Measurements from ENCODE around the gene PHF20. TPM values are rescaled to one million over a fixed set of nuclear protein-coding genes. Genes with fewer than 3 reads are reported as not detected.

The PHF20 gene
- total RNA-seq, 4 donors from 2014 or later: 28.0 to 51.7 (median 35.2) TPM

DNA sequence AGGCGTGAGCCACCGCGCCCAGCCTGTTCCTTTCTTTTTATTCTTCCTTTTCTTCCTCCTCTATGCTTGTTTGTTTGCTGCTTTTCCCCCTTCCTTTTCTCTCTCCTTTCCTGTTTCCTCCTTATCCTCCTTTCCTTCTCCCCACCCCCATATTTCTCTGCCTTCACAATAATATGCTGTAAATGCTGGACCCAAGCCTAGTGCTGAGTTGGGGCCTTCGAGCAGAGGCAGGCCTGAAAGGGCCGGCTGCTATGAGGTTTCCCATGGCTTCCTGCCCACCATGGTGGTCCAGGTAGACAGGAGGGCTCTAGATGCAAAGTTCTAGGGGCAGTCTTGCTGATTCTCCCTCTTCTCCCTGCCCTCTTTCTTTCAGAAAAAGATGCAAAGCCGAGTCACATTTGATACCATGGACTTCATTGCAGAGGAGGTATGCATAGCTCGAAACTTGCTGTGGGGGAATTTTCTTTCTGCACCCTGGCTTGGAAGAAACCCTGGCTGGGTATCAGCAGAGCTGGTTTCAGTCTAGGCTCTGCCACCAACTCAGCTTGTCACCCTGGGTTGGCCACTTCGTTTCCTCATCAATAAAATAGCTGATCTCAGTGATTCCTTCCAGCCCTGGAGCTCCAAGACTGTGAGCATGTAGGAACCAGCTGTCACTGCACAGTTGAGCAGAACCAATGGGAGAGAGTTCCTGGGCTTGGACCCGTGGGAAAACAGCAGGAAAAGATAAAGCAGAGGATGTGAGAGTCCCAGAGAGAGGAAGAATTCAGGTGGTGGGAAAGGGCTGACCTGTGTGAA is 204.0 kb downstream of the PHF20 start:
- H3K9me3 ChIP-seq: no peaks in the 10 kb centered on the region
- H3K4me1 ChIP-seq: no peaks in the 10 kb centered on the region
- no peak for TF ChIP-seq POLR2A (IDR thresholded peaks at IDR 0.05)
- TF ChIP-seq, protein P1, sequence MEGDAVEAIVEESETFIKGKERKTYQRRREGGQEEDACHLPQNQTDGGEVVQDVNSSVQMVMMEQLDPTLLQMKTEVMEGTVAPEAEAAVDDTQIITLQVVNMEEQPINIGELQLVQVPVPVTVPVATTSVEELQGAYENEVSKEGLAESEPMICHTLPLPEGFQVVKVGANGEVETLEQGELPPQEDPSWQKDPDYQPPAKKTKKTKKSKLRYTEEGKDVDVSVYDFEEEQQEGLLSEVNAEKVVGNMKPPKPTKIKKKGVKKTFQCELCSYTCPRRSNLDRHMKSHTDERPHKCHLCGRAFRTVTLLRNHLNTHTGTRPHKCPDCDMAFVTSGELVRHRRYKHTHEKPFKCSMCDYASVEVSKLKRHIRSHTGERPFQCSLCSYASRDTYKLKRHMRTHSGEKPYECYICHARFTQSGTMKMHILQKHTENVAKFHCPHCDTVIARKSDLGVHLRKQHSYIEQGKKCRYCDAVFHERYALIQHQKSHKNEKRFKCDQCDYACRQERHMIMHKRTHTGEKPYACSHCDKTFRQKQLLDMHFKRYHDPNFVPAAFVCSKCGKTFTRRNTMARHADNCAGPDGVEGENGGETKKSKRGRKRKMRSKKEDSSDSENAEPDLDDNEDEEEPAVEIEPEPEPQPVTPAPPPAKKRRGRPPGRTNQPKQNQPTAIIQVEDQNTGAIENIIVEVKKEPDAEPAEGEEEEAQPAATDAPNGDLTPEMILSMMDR (IDR thresholded peaks at IDR 0.05): no peak
- no peak overlapping the region for H3K4me3 ChIP-seq (replicated peaks in 1 of 3)
- intact Hi-C loops (cut with DNase I): no loop called here
- DNase-seq: no peak
- no peaks in the 10 kb centered on the region for H3K36me3 ChIP-seq
- H3K27ac ChIP-seq: no peak overlapping the region
- H3K27me3 ChIP-seq: no peaks in the 10 kb centered on the region
- WGBS, 2 donors: 76 to 78% methylated on average over 9 of the region's 9 CpGs

- intact Hi-C loops (cut with DNase I): no loop called here
- 85 to 92% methylated on average over 9 of the region's 9 CpGs for WGBS, 2 donors
- no peak for DNase-seq
- H3K27me3 ChIP-seq: no peaks in the 10 kb centered on the region
- H3K9me3 ChIP-seq: no peaks in the 10 kb centered on the region
- no peak overlapping the region for H3K27ac ChIP-seq
- H3K36me3 ChIP-seq: no peaks in the 10 kb centered on the region
- H3K4me3 ChIP-seq (replicated peaks in 1 of 3): no peak overlapping the region
- TF ChIP-seq, protein P1 (IDR thresholded peaks at IDR 0.05): no peak
- no peaks in the 10 kb centered on the region for H3K4me1 ChIP-seq
These were observed 206.3 kb downstream of the PHF20 start for GRCh38 chr20:35978041-35978513.

GRCh38 chr20:35979544-35979943 is 207.7 kb downstream of the PHF20 start:
- Histone ChIP-seq H3K27me3 (no peaks in the 10 kb centered on the region), H3K4me3 (replicated peaks in 1 of 3) (no peak overlapping the region), H3K4me1 (no peaks in the 10 kb centered on the region), H3K27ac (no peak overlapping the region), H3K36me3 (no peaks in the 10 kb centered on the region), H3K9me3 (no peaks in the 10 kb centered on the region)
- intact Hi-C loops (cut with DNase I): no loop called here
- no peak for DNase-seq
- WGBS, 2 donors: 64 to 79% methylated on average over 5 of the region's 5 CpGs
- TF ChIP-seq POLR2A (IDR thresholded peaks at IDR 0.05): no peak
- TF ChIP-seq, protein P1 (IDR thresholded peaks at IDR 0.05): no peak

- no peak overlapping the region for H3K27ac ChIP-seq
- WGBS, 2 donors: 66 to 68% methylated on average over 3 of the region's 3 CpGs
These were observed 210.2 kb downstream of the PHF20 start for GRCh38 chr20:35981969-35982368.

GRCh38 chr20:35984382-35984781 is 212.6 kb downstream of the PHF20 start:
- no peak overlapping the region for H3K4me3 ChIP-seq (replicated peaks in 1 of 3)
- intact Hi-C loops (cut with DNase I): no loop called here
- no peak overlapping the region for H3K27ac ChIP-seq
- H3K27me3 ChIP-seq: no peaks in the 10 kb centered on the region
- 76 to 80% methylated on average over 6 of the region's 6 CpGs for WGBS, 2 donors
- TF ChIP-seq POLR2A (IDR thresholded peaks at IDR 0.05): no peak
- TF ChIP-seq, protein P1 (IDR thresholded peaks at IDR 0.05): no peak
- H3K4me1 ChIP-seq: no peaks in the 10 kb centered on the region
- no peak for DNase-seq
- H3K36me3 ChIP-seq: no peaks in the 10 kb centered on the region
- no peaks in the 10 kb centered on the region for H3K9me3 ChIP-seq

More at GRCh38 chr20:35981969-35982368, 210.2 kb downstream of the PHF20 start:
- H3K4me3 ChIP-seq (replicated peaks in 1 of 3): no peak overlapping the region
- no peaks in the 10 kb centered on the region for H3K27me3 ChIP-seq
- no peaks in the 10 kb centered on the region for H3K9me3 ChIP-seq
- intact Hi-C loops (cut with DNase I): no loop called here
- no peak for DNase-seq
- H3K4me1 ChIP-seq: no peaks in the 10 kb centered on the region
- no peaks in the 10 kb centered on the region for H3K36me3 ChIP-seq
- TF ChIP-seq, protein P1 (IDR thresholded peaks at IDR 0.05): no peak
- no peak for TF ChIP-seq POLR2A (IDR thresholded peaks at IDR 0.05)
